HG03457 (cell line): ENCODE results near the gene CCDC89.
A peak's percentile ranks its signal among the peaks of the same experiment; 100 is the strongest.

ENCODE experiments used
- ATAC-seq: cut with Tn5 transposase; IDR thresholded peaks from one replicate; pipeline ENCODE4 v1.9.1; 2021; ENCODE audit warnings: moderate number of reproducible peaks; ENCODE audit not compliant: unreplicated experiment

CCDC89 gene

DNA sequence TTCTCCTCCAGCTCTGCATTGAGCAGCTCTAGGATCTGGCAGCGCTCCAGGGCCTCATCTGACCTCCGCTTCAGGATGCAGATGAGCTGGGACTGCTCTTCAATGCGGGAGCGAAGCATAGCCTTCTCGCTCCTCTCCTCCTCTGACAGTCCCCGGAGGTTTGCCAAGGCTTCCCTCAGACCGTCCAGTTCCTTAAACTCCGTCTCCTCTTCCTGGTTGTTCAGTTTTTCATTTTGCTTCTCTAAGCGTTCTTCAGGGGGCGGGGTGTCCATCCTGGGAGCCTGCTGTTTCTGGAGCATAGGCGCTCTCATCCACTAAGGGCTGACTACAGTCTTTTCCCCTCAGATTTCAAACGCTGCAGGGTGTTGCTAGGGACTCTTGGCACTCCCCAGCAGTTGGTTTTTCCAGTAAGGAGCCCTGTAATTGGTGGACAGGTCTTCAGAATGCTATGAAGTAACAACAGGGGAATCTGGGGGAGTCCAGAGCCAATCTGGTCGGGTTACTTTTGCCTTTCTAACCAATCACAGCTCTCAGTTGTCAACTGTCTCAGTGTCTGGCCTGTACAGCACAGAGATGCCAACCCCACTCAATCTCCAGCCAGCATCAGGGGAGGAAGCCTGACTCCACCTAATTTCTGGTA, at the start of gene CCDC89:
CCDC89 (minus strand) TSS at position 376 of the 640 bp plus-strand sequence; CDS start at position 311, 65 bp downstream.
- ATAC-seq: no peak

DNA sequence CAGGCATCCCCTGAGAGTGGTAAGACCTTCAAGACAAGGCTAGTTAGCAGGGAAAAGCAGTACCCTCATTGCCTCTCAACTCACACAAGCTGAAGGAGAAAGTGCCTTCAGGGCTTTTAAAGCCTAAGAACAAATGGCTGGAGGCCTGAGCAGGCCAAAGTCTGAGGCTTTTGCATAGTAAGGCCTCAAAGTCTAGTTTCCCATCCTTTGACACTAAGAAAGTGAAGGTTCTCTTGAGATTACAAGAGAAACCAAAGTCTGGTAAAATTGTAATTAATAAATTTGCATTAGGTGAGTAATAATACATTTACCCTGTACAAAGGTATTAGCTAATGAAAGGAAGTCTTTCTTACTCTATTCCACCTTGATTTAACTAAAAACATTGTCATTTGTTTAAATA, 47.0 kb upstream of the CCDC89 start:
- peak; percentile 69 for ATAC-seq

DNA sequence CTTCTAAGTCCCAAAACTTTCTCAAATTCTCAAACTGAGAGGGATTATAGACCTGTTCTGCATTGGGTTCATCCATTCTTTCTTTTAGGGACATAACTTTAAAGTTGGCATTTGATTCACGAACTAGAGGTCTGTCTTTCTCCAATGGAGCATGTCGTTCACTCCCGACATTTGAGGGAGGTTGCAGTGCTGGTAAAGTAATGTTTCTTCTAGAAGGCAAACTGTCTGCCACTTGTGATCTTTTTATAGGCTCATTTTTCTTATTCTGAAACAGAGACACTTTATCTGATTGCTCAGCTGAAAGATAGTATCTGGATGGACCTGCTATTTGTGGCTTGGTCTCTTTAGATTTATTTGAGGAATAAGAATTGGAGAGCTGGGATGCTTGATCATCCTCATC, 40.4 kb upstream of the CCDC89 start:
- no peak for ATAC-seq

DNA sequence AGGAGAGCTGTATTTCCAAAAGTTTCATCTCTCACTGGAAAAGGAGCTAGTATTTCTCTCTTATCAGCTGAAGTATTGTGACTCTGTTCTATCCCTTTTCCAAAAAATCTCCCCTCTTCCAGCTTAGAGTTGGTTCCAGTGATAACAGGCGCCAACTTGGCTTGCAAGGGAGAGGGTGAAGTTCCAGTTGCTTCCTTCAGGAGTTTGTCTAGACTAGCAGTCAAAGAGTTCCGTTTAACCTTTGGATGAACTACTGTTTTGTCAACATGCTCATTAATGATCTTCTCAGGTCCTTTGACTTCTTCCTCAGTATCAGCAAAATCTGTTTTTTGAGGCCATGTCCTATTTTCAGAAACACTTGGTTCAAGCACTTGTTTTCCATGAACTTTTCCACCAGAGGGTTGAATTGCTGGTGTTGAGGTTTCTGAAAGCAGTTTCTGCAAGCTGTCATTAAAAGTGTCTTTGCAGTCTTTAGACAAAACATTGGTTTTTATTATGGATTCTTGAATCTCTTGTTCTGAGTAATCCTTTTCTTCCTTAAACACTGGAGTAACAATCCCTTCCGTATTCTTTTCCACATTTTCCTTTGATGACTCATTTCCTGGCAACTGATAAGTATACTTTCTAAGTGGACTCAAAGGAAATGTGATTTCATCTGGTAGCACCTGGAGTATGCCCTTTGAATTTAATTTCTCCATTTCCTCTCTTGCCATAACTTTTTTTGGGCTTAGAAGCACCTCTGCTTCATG, 39.7 kb upstream of the CCDC89 start:
- no peak for ATAC-seq

DNA sequence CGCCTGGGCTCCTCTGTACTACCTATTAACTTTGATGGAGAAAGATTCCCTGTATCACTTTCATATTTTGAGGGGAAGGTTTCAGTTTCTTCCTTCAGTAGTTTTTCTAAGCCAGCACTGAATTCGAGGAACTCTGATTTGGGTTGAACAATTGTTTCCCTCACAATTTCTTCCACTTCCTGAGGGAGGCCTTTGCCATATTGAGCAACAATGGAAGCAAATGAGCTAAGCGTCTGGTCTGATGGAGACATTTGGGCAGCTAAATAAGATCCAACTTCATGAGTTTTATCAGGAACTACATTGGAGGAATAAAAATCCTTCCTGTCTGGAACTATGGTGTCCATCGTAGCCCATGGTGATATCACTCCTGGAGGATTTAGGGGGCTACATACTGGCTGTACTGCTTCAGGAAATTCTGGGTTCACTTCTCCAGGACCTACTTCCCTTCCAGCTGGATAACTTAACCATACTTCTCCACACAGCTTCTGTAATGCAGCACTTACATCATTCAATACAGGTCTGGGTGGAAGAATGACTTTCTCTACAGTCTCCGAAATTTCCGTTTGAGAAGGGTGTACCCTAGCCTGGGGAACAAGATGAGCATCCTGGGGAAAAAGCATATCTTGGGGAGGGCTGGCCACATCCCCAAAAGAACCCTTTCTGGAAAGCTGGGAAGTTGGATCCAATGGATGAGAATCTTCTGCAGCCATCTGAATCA, 38.9 kb upstream of the CCDC89 start:
- no peak for ATAC-seq

DNA sequence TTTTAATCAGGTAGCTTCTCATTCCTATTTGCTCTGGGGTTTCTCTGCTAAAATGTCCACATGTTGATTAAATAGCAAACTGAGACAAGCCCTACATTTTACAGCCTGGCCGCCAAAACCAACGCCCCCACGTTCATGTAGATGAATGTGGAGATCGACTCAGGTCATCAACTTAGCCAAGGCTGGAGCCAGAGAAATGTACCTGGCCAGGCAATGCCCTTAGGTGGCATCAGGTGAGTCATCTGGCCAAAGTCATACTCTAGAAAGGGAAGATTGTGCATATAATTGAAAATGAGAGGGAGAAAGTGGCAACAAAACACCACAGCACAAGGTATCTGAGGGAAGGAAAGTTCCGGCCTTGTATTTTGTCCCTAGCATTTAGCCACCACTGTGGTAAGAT, 37.1 kb upstream of the CCDC89 start:
- no peak for ATAC-seq

DNA sequence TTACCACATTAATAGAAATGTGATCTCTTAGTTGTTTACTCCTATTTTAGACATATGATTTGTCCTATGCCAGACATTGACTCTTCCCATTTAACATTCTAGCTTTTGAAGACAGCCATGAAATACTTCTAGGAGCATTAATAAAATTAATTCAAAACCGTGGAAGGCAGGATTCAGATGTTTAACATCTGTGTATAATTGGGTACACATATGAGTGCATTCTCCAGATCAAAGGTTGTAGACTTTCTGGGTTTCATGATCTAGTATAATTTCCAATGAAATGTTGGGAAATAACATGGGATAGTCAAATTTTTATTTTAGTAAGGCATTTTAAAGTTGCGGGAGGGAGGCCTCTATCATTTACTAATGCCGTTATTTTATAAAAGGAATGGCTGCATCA, 35.2 kb upstream of the CCDC89 start:
- ATAC-seq: no peak

DNA sequence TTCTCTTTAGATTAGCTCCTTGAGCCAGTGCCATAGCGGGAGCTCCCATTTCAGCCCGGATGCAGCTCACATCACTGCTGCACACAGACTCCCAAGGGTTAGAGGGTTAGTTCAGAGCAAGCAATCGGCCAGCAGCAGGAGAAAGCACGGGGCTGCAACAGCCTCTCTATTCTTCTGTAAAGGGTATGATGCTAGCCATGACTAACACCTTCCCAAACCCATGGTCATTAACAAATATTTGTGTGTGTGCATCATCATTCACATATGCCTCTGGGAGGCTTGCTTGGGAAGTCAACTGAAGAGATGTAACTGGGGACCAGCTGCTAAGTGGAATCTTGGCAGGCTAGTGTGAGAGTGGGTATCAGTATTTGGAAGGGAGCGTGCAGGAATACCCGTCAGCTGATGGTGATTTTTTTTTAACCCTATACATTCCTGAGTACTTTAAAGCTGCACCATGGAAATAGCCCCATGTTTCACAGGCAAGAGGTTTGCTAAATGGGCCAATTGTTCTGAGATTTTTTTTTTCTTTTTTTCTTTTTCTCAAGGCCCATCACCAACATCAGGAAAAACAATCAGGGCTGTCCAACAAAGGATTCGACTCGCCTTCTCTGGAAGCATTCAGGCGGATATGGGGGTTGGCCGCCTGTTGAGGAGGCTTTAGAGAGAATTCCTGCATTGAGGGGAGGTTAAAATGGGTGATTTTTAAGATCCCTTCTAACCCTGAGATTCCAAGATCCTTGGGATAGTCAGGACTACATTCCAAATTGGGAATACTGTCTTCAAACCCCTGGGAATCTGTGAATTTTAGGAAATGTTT, 33.2 kb upstream of the CCDC89 start:
- ATAC-seq: no peak

DNA sequence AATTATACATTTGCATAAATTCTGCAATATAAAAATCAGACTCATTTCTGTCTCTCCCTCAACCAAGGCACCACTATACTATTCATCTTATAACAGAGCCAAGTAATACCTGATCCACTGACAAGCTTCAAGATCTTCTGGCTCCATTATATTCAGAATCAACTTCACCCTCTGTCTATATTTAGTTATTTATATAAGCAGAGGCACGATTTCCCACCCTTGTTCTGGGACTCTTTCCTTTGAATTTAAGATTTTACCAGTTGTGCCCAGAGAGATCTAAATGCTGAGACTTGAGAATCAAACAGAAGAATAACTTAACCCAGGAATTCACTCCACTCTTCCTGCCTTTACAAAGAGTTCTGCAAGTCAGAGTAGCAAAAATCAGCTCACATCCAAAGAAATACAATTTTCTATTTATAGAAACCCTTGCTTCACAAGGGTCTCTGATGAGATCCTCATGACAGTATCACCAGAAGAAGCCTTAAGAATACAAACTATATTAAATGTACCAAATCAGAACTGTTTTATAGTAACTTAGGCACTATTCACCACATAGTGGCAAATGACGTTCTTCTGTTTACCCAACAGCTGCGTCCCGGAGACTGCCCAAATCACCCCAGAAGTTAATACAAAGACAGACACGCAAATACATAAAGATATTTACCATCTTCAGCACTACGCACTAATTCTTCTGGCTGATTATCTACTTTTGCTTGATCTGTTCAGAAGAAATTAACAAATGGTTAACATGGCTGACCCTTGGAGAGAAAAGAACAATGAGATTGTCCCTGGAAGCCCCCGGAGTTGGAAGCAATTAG, 32.3 kb upstream of the CCDC89 start:
- ATAC-seq: no peak

DNA sequence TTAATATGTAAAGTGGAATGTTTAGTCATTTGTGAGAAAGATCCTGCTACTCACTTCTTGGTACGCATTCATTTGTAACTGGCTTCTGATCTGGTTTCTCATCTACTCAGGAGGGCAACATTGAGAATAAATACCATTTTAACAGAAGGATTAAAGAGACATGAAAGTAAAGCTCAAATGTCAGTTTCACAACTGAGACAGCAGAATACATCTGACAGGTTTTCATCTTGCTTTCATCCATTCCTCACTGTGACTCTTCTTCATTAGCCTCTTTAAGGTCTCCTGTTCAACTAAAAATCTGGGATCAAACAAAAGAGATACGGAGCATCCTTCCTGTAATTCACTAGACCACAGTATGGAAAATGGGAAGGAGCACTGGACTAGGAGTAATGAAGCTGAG, 31.4 kb upstream of the CCDC89 start:
- no peak for ATAC-seq

DNA sequence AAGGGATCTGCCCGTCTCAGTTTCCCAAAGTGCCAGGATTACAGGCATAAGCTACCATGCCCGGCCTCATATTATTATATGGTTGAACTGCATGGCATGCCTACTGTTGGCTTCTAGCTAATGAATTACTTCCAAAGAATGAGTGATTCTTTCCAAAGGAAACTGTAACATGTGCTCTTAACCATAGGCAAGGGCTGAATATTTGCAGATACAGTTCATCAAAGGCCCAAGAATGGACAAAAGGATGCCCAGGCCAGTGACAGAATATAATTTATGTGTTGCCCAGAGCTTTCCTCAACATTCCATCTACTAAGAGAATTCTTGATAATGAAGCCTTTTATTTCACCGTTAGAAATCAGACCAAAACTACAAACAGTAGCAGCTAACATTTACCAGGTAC, 27.0 kb upstream of the CCDC89 start:
- ATAC-seq: no peak

DNA sequence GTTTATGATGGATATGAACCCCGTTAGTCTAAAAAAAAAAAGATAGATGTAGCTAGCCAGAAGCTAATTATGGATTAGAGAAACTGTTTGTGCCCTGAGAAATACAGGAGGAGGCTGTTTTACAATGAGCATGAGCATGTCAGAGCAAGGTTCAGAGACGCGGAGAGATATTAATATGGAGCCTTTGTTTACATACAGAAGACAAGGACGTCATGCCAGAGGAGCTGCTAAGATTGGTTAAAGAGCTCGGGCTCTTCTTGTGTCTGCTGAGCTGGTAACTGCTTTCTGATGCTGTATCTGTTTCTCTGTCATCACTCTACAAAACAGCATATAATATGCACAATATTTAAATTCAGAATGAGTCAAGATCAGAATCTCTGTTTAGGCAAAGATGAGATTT, 24.9 kb upstream of the CCDC89 start:
- no peak for ATAC-seq

DNA sequence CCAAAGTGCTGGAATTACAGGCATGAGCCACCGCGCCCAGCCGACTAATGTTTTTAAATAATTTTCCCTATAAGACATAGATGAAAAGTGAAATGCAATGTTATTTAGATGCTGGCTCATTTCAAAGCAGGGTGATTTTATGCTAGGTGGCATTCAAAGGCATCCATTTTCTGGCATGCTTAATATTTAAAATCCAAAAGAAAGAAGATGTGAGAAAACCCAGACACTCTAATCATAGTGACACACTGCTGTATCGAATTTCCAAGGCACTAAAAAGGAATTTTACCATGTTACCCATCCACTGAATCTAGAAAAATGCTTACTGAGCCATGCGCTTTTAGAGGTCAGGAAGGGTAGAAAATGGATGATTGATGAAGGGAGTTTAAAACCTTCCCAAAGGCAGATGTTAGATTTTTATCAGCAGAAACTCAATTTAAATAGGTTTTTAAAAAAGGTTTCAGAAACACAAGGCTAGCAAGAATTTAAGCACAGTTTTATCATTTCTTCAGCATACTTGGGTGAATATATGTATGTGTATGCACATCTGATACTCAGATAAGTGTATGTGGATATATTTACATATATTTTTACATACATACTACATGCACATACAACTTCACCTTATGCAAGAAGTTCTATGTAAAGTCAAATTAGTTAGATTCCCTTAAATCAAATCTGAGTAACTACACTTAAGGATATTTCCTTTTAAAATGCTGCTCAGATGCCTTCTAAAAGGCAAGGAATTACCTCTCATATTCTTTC, 24.1 kb upstream of the CCDC89 start:
- no peak for ATAC-seq

DNA sequence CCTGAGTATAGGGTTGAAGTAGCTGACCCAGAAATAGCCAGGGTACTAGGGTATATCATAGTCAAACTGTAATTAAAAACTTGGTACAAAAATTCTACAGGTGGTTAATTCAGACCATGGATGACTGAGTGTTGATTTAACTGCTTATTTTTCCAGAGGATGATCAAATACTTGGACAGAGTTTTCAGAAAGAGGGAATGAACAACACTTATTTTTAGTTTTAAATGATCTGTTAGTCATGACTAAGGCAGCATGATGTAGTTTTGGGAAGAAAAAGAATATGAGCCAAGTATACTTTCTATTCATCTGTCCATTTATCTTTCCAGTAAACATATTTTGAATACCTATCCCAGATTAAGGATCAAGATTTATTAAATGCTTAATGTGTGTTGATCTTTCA, 19.8 kb upstream of the CCDC89 start:
- no peak for ATAC-seq

DNA sequence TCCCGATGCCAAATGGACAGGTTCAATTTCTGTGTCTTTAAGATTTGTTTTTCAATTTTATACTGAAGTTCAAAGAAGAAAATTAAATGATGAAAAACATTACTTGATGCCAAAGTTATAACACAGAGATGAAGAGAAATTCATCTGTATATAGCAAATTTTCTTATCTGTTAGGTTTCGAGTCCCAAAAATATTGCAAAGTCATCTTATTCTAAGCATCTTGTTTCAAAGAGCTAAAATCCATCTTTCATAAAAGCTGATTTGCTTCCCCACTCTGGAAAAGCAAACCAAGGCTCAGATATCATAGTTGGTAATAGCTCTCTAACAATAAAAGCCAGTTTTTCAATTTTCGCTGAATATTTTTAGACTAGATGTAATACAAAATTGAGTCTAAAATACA, 19.0 kb upstream of the CCDC89 start:
- ATAC-seq: no peak

DNA sequence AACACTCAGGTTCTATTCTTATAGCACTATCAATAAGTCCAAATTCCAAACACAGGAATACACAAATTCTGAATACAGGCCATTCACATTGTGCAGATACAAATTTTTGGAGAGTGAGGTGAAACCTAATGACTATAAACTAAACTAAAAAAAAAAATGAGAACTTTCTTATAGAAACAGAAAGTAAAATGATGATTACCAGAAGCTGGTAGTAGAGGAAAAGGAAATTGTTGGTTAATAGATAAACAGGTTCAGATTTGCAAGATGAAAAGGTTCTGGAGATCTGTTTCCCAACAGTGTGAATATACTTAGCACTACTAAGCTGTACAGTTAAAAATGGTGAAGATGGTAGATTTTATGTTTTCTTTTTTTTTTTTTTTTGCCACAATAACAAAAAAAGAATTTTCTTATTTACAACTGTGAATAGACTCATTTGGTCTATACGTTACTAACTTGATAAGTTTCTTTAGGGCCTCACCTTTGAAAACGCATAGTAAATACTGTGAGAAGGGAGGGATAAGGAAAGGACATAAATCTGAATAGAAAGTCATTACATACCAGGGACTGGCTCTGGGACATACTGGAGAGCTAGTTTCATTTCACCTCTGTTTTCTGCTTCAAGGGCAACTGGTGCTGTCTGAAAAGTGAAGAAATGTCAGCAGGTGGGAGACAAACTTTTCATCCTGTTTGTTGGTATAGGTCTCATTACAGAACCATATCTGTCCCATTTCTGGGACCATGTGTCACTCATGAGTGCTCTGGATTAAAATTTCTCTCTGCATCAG, 14.2 kb upstream of the CCDC89 start:
- ATAC-seq: peak; percentile 83

DNA sequence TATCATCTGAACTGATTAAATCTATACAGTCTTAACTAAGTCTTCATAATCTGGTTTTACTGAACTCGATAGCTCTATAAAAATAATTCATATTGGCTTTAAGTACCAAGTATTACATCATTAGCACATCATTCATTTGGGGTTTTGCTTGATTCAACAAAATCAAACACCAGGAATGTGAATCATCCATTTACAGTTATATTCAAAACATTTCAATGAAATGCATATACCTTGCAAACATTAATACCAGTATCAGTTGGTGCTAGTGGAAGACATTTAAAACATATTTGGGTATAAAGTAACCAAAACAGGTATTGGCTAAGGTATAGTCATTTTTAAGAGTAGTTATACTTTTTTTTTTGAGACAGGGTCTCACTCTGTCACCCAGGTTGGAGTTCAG, 12.2 kb upstream of the CCDC89 start:
- ATAC-seq: no peak

DNA sequence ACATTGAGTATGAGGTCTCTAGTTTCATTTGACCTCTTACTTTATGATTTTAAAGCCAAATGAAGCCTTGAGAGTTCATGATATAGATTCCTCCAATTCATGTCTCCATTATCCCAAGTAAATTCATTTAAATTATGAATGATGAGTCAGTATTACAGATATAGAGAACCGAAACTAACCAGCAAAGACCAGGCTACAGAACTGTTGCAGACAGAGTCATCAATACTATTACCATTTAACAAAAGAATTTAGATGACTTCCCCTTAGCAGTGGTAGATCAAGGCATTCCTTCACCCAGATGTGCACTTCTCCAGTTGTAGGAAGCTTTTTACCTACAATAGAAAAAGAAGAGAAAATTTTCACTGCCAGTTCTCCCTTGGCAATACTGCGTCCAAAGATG, 11.8 kb upstream of the CCDC89 start:
- no peak for ATAC-seq

DNA sequence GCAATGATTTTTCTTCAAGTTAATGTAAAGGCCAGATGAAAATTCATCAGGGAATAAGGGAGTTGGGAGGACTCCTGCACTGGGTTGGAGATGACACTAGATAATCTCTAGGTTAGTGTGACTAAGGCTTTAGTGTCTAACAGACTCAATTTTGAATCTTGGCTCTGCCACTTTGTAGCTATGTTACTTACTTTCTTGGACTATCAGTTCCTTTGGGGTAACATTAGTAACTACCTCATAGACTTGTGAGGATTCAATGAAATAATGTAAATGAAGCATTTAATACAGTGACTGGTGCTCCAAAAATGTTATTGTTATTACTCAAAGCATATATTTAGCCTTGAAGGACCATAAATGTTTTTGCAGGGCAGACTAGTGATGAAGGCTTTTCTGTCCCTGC, 9.6 kb upstream of the CCDC89 start:
- ATAC-seq: no peak
